Measurements from ENCODE around the gene FGF14.

DNA sequence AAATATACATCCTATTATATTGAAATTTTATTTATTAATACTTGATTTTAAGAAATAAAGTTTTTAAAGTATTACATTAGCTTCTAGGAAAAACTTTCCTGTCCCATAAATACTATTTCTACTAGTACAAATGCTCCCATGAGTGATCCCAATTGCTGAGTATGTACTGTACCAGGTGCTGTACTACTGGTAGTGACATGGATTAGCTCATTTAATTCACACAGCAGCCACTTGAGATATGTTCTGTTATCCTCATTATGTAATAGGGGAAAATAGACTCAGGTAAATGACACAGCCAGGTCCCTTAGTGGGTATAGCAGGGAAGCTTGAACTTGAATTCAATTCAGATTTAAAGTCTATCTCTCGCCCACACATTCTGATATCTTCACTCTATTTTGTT is 363.1 kb downstream of the FGF14 start:
- TF ChIP-seq, protein P1, sequence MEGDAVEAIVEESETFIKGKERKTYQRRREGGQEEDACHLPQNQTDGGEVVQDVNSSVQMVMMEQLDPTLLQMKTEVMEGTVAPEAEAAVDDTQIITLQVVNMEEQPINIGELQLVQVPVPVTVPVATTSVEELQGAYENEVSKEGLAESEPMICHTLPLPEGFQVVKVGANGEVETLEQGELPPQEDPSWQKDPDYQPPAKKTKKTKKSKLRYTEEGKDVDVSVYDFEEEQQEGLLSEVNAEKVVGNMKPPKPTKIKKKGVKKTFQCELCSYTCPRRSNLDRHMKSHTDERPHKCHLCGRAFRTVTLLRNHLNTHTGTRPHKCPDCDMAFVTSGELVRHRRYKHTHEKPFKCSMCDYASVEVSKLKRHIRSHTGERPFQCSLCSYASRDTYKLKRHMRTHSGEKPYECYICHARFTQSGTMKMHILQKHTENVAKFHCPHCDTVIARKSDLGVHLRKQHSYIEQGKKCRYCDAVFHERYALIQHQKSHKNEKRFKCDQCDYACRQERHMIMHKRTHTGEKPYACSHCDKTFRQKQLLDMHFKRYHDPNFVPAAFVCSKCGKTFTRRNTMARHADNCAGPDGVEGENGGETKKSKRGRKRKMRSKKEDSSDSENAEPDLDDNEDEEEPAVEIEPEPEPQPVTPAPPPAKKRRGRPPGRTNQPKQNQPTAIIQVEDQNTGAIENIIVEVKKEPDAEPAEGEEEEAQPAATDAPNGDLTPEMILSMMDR (IDR thresholded peaks at IDR 0.05; ENCODE audit: extremely low read depth in 1 of 2, insufficient read depth in 1 of 2, low read depth in 1 of 2, low read length in 2 of 2): no peak
- TF ChIP-seq FOS (IDR thresholded peaks at IDR 0.05; ENCODE audit: borderline replicate concordance, insufficient read depth, low read length) (no peak), POLR2A (IDR thresholded peaks at IDR 0.05; ENCODE audit: low read depth, low read length) (no peak)
- TF ChIP-seq, protein P2, sequence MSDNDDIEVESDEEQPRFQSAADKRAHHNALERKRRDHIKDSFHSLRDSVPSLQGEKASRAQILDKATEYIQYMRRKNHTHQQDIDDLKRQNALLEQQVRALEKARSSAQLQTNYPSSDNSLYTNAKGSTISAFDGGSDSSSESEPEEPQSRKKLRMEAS (IDR thresholded peaks at IDR 0.05; ENCODE audit: insufficient read depth, insufficient read length): no peak
